ENCODE results near the gene P2RY4. TPM values are rescaled to one million over a fixed set of nuclear protein-coding genes. Genes with fewer than 3 reads are reported as not detected.

Gene P2RY4
- total RNA-seq, 1 donor from 2014 or later, result 0.23 TPM

DNA sequence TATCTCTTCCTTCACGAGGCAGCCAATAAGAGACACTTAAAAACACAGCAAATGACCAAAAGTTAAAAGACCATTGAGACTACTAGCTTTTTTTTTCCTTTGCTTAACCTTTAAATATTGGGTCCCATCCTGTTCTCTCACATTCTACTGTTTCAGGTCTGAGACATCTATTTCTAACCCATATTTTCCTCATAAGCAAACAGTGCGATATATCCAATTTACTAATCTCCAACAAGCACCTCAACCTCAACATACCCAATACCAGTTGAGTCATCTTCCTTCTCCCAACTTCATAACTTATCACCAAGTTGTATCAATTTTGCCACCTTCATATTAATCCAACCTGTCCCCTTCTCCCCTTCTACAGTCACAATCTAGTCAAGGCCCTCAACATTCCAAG lies 18.5 kb downstream of the P2RY4 start:
- Histone ChIP-seq H3K4me1 (no peaks in the 10 kb centered on the region), H3K36me3 (no peaks in the 10 kb centered on the region), H3K27me3 (no peaks in the 10 kb centered on the region), H3K9me3 (no peaks in the 10 kb centered on the region), H3K27ac (no peak overlapping the region), H3K4me3 (no peak overlapping the region)
- no peak for ATAC-seq
- intact Hi-C loops (cut with DNase I), result no loop called here
- DNase-seq, result no peak
- no peak for TF ChIP-seq CTCF (IDR thresholded peaks at IDR 0.05)

- Histone ChIP-seq H3K36me3 (no peaks in the 10 kb centered on the region), H3K27me3 (no peaks in the 10 kb centered on the region), H3K4me3 (no peak overlapping the region), H3K27ac (no peak overlapping the region), H3K4me1 (no peaks in the 10 kb centered on the region), H3K9me3 (no peaks in the 10 kb centered on the region)
- ATAC-seq, result no peak
- no peak for DNase-seq
- no peak for TF ChIP-seq CTCF (IDR thresholded peaks at IDR 0.05)
- intact Hi-C loops (cut with DNase I), result no loop called here
Measured at GRCh38 chrX:70240751-70241150, 19.3 kb downstream of the P2RY4 start.

DNA sequence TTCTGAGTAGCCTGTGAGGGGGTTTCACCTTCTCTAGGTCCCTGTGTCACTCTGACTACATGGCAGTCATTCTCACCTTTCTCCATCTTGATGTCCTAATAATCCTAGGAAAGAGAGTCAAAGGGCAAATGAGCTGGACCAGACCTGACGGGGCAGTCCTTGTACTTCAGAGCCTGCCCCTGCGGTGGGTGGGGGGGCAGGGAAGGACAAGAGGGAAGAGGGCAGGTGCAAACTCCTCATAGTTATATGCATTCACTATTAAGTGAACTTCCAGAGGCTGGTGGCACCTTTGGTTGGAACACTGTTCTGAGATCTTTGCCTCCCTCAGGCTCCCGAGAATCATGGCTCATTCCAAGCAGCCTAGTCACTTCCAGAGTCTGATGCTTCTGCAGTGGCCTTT lies 25.6 kb downstream of the P2RY4 start, which contains the start of gene AWAT1:
Gene AWAT1, plus strand, starts transcription at position 301 of the 400 bp plus-strand sequence. Its CDS starts 41 bp downstream, at position 342.
- no peaks in the 10 kb centered on the region for H3K27me3 ChIP-seq
- intact Hi-C loops (cut with DNase I), result no loop called here
- ATAC-seq (no peak), DNase-seq (no peak)
- no peaks in the 10 kb centered on the region for H3K36me3 ChIP-seq
- no peak within 1 kb of the TSS for H3K4me3 ChIP-seq
- H3K9me3 ChIP-seq, result no peaks in the 10 kb centered on the region
- no peaks in the 10 kb centered on the region for H3K4me1 ChIP-seq
- H3K27ac ChIP-seq, result no peak within 1 kb of the TSS
- no peak for TF ChIP-seq CTCF (IDR thresholded peaks at IDR 0.05)

GRCh38 chrX:70231666-70232065 lies 28.3 kb downstream of the P2RY4 start:
- H3K4me3 ChIP-seq, result no peak overlapping the region
- H3K27me3 ChIP-seq, result no peaks in the 10 kb centered on the region
- no peak overlapping the region for H3K27ac ChIP-seq
- no peaks in the 10 kb centered on the region for H3K36me3 ChIP-seq
- no peak for DNase-seq
- no peaks in the 10 kb centered on the region for H3K9me3 ChIP-seq
- no peak for ATAC-seq
- H3K4me1 ChIP-seq, result no peaks in the 10 kb centered on the region
- intact Hi-C loops (cut with DNase I), result no loop called here
- no peak for TF ChIP-seq CTCF (IDR thresholded peaks at IDR 0.05)

DNA sequence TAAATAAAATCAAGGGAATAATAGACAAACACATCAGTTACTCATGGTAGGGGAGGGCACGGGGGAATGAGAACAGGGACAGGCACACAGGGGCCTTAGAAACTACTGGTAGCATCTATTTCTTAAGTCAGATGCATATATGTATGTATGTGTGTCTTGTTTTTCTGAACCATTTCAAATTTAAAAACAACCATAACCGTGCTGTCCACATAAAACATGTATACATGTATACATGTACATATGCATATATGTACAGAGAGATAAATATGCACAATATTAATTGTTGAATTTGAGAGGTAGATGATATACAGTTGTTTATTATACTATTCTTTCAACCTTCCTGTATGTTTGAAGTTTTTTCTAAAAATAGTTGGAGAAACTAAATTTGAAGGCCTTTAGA lies 33.3 kb downstream of the P2RY4 start:
- DNase-seq, result no peak
- no peak for ATAC-seq
- no peak for TF ChIP-seq CTCF (IDR thresholded peaks at IDR 0.05)
- intact Hi-C loops (cut with DNase I), result no loop called here
- Histone ChIP-seq H3K4me1 (no peaks in the 10 kb centered on the region), H3K36me3 (no peaks in the 10 kb centered on the region), H3K27ac (no peak overlapping the region), H3K9me3 (no peaks in the 10 kb centered on the region), H3K4me3 (no peak overlapping the region), H3K27me3 (no peaks in the 10 kb centered on the region)

DNA sequence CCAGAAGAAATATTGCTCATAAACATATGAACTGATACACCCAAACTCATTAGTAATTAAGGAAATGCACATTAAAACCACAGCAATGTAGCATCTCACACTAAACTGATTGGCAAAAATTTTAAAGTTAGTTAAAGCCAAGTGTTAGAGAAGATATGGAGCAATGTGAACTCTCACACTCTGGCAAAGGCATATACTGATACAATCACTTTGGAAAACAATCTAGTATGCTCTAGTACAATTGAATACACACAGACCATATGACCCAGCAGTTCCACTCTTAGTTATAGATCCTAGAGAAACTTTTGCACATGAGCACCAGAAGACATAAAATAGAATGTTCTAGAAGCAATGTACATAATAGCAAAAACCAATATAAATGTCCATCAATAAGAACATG lies 34.0 kb downstream of the P2RY4 start:
- ATAC-seq (no peak), DNase-seq (no peak)
- H3K4me1 ChIP-seq, result no peaks in the 10 kb centered on the region
- no peak for TF ChIP-seq CTCF (IDR thresholded peaks at IDR 0.05)
- no peaks in the 10 kb centered on the region for H3K9me3 ChIP-seq
- intact Hi-C loops (cut with DNase I), result no loop called here
- H3K27ac ChIP-seq, result no peak overlapping the region
- no peak overlapping the region for H3K4me3 ChIP-seq
- no peaks in the 10 kb centered on the region for H3K36me3 ChIP-seq
- no peaks in the 10 kb centered on the region for H3K27me3 ChIP-seq
